Globus pallidus (tissue), 1 donor: ENCODE results near the gene LHFPL3.
"Not testable (repeated sequence)": the region's sequence is repeated elsewhere in the genome, so short reads cannot be mapped to it uniquely, and the experiment has no call there.

Experiments used
- DNase-seq: peaks from one replicate; pipeline ENCODE4 v3.0.0-alpha.2; 2015; ENCODE audit warnings: low spot score

LHFPL3 gene

GRCh38 chr7:104695563-104695962 lies 367.2 kb downstream of the LHFPL3 start:
- no peak for DNase-seq

- DNase-seq, result no peak
These were observed 371.9 kb downstream of the LHFPL3 start for GRCh38 chr7:104700336-104700735.

GRCh38 chr7:104721027-104721426 lies 392.6 kb downstream of the LHFPL3 start:
- not testable (repeated sequence) for DNase-seq

- DNase-seq, result no peak
These were observed 394.6 kb downstream of the LHFPL3 start for GRCh38 chr7:104723001-104723400.

GRCh38 chr7:104758504-104758903 lies 430.1 kb downstream of the LHFPL3 start:
- no peak for DNase-seq

GRCh38 chr7:104761892-104762291 lies 433.5 kb downstream of the LHFPL3 start:
- DNase-seq, result no peak

GRCh38 chr7:104767113-104767512 lies 438.7 kb downstream of the LHFPL3 start:
- no peak for DNase-seq

GRCh38 chr7:104767826-104768536 lies 439.6 kb downstream of the LHFPL3 start:
- DNase-seq, result peak; percentile 59

- no peak for DNase-seq
These were observed 444.3 kb downstream of the LHFPL3 start for GRCh38 chr7:104772405-104773345.

- no peak for DNase-seq
These were observed 445.4 kb downstream of the LHFPL3 start for GRCh38 chr7:104773796-104774195.

- DNase-seq, result no peak
These were observed 447.1 kb downstream of the LHFPL3 start for GRCh38 chr7:104775531-104775930.

GRCh38 chr7:104777301-104777800 lies 448.9 kb downstream of the LHFPL3 start:
- no peak for DNase-seq

- no peak for DNase-seq
These were observed 451.5 kb downstream of the LHFPL3 start for GRCh38 chr7:104779888-104780287.

- no peak for DNase-seq
These were observed 456.3 kb downstream of the LHFPL3 start for GRCh38 chr7:104784686-104785085.

GRCh38 chr7:104789780-104790179 lies 461.4 kb downstream of the LHFPL3 start:
- no peak for DNase-seq

- no peak for DNase-seq
These were observed 462.0 kb downstream of the LHFPL3 start for GRCh38 chr7:104790440-104790839.

GRCh38 chr7:104791080-104791479 lies 462.7 kb downstream of the LHFPL3 start:
- DNase-seq, result peak; percentile 47

- no peak for DNase-seq
These were observed 464.7 kb downstream of the LHFPL3 start for GRCh38 chr7:104793066-104793465.

GRCh38 chr7:104794154-104794553 lies 465.8 kb downstream of the LHFPL3 start:
- DNase-seq, result no peak

- no peak for DNase-seq
These were observed 466.2 kb downstream of the LHFPL3 start for GRCh38 chr7:104794589-104794988.

GRCh38 chr7:104795086-104795485 lies 466.7 kb downstream of the LHFPL3 start:
- peak; percentile 92 for DNase-seq

- DNase-seq, result no peak
These were observed 467.4 kb downstream of the LHFPL3 start for GRCh38 chr7:104795616-104796398.
